LNCaP clone FGC (cell line): ENCODE results near the gene LRRC28.

ENCODE experiments used
- DNase-seq: peaks from one replicate; pipeline ENCODE4 v3.0.0-alpha.2; 2011; ENCODE audit warnings: low read depth
- H3K4me3 ChIP-seq: 2 replicates; pipeline ENCODE4 v1.5.1; 2011; ENCODE audit warnings: mild to moderate bottlenecking, low read depth, low read length, control low read depth
- TF ChIP-seq, protein P1 (sequence below): IDR thresholded peaks from 2 replicates; pipeline ENCODE4 v1.5.1; 2012; ENCODE audit warnings: mild to moderate bottlenecking; ENCODE audit not compliant: control insufficient read depth, insufficient read depth; ENCODE audit errors: extremely low read depth

Gene LRRC28

DNA sequence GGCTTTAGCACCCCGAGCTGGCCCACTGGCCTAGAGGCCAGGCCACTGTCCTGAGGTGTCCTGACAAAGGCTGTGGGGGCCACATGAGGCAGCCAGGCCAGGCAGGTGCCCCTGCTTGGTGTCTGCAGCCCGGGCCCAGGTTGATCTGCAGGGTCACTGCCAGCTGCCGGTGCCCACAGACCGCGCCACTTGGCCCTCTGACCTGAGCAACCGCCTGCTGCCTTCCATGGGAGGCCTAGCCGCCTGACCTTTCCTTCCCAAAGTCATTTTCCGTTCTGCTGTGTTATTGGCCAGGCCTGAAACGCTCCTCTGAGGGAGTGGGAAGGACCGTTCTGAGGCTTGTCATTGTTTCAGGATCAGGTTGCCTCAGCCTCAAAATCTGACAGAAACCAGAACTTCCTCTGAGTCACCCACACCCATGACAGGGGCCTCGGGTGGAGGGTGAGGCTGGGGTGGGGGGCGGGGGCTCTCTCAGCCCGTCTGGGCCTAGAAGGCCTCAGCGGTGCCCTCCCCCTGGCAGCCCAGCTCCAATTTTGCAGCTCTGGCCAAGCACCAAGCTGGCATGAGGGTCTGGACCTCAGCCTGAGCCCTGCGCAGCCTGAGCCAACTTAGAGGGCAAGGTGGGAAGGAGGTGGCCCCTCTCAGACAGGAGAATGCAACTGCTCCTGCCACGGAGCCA is 173.8 kb downstream of the LRRC28 start:
- H3K4me3 ChIP-seq: no peak overlapping the region
- DNase-seq: no peak
- TF ChIP-seq, protein P1, sequence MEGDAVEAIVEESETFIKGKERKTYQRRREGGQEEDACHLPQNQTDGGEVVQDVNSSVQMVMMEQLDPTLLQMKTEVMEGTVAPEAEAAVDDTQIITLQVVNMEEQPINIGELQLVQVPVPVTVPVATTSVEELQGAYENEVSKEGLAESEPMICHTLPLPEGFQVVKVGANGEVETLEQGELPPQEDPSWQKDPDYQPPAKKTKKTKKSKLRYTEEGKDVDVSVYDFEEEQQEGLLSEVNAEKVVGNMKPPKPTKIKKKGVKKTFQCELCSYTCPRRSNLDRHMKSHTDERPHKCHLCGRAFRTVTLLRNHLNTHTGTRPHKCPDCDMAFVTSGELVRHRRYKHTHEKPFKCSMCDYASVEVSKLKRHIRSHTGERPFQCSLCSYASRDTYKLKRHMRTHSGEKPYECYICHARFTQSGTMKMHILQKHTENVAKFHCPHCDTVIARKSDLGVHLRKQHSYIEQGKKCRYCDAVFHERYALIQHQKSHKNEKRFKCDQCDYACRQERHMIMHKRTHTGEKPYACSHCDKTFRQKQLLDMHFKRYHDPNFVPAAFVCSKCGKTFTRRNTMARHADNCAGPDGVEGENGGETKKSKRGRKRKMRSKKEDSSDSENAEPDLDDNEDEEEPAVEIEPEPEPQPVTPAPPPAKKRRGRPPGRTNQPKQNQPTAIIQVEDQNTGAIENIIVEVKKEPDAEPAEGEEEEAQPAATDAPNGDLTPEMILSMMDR: no peak

DNA sequence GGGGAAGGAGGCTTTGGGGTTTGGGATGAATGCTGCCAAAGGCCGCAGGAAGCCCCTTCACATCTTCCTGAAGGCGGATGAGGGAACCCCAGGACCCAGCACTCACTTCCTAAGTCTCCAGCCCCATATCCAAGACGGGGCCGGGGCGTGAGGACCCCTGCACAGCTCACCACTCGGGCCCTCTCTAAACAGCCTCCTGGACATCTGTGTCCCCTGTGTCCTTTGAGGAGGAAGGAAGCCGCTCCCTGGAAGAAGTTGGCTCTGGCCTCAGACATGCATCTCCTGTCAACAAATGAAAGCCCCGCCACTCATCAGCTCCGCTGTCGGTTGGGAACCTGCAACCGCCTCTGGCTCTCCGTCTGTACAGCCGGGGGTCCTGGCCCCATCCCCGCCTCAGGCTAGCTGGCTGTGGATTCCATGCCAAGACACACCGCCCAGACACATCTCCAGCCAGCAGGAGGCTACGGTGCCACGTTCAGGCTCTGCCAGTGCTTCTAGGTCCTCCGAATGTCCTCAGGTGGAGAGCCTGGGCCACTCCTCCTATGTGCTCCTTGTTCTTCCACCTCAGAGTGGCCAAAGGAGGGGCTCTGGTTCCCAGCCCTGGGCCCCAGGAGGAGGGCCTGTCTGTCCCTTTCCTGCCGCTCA is 174.5 kb downstream of the LRRC28 start:
- TF ChIP-seq, protein P1: peak; percentile 20; the same call in 1 of the 2 replicates
- DNase-seq: no peak
- H3K4me3 ChIP-seq: no peak overlapping the region

DNA sequence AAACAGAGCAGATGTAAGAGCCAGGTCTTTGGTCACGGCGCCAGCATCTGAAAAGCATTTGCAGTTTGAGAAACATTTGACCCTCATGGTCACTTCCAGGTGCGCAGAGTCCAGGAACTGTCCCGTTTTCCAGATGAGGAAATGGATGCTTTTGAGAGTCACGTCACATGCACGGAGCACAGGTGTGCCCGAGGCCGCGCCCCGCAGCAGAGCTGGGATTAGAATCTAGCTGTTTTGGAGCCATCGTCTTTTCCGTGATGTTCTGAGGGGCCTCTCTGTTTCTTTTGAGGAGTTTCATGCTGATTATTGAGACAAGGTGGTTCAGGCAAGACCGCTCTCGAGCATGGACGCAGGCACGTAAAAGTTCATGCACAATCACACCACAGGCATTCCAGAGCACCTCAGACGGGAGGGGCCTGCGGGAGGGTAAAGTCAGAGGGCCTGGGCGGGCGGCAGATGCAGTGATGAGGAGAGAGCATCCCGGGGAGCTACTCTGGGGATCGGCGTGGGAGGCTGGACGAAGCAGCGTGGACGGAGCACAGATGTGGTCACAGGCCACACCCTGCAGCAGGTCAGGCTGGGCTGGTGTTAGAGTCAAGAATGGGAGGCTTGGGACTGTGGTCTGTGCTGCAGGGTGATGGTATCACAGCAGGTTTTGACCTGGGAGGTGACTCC is 175.3 kb downstream of the LRRC28 start:
- TF ChIP-seq, protein P1: no peak
- no peak for DNase-seq
- H3K4me3 ChIP-seq: no peak overlapping the region

DNA sequence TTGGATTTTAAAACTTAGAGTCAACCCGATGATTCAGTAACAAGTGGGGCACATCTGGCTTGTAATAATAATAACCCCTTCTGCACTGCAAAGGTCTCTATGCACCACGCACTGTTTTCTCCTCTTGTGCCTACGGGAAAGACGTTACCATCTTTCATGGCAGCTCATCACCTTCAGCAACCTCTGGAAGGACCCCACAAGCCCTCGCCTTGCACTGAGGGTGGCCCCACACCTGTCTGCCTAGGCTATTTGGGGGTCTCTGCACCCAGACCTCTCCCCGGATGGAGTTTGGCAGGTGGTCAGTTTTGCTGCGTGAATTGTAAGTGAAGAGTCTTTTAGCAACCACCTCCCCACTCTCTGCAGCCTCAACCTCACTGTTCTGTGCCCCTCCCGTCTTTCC is 175.9 kb downstream of the LRRC28 start:
- TF ChIP-seq, protein P1: no peak

DNA sequence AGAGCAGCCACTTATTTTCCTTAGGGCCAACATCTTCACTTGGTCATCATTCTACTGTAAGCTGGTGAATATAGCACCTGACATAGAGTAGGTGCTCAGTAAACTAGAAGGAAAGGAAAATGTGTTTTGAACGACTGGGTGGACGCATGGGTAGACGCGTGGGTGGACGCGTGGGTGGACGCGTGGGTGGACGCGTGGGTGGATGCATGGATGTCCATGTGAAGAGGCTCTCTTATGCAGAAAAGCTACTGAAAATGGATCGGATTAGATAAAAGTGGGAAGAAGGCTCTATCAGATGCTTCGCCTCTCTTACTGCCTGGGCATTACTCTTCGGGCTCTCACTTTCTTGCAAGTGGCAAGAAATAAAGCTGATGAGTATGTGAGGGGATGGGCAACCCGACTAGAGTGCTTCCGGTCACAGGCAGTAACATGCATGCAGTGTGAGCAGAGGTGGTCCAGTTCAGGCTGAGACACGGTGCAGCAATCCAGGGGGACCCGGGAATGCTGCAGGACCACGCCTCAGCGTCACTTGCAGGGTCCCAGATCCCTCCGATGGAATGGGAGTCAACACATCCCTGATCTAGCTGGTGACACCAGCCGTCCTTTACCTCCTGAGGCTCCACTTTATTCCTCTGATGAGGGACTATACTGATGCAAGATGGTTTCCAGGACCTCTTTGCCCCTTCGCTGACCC is 176.5 kb downstream of the LRRC28 start:
- TF ChIP-seq, protein P1: no peak
- no peak for DNase-seq

More for the DNA sequence above, 175.9 kb downstream of the LRRC28 start:
- DNase-seq: no peak
- H3K4me3 ChIP-seq: no peak overlapping the region

DNA sequence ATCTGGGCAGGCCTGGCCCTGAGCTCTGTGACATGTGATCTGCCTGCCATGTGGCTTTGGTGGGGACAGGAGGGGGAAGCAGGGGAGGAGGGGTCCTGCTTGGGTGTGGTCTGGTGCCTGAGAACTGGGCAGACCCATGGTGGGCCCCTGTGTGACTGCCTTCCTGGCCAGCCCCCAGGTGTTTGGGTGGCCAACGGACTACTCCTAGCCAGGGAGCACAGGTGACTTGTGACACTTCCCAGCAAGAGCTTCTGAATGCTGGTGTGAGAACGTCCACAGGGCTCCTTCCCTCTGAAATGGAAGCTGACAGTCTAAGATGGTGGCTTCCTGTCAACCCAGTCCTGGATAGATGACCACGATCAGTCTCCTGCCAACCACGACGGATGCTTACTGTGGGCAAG is 178.4 kb downstream of the LRRC28 start:
- DNase-seq: no peak
- TF ChIP-seq, protein P1: no peak
- H3K4me3 ChIP-seq: no peak overlapping the region

More for the DNA sequence above, 176.5 kb downstream of the LRRC28 start:
- no peak overlapping the region for H3K4me3 ChIP-seq
